Aorta (tissue), 5 donors: Measurements from ENCODE around the gene GOSR2. TPM values are rescaled to one million over a fixed set of nuclear protein-coding genes. Genes with fewer than 3 reads are reported as not detected.

ENCODE experiments used
- ATAC-seq: fragments of 200-7000 bp; cut with Tn5 transposase; one replicate; pipeline ENCODE4 v1.9.1; 2022; ENCODE audit warnings: moderate library complexity; ENCODE audit not compliant: low FRiP score
- DNase-seq, 2 donors: peaks; one replicate each; pipeline ENCODE4 v3.0.0-alpha.2; 2020
- H3K27ac ChIP-seq, 2 donors: one replicate each; pipeline ENCODE4 v1.5.1; 2013; ENCODE audit warnings: low read length in 2 of 2, mild to moderate bottlenecking in 2 of 2, moderate library complexity in 2 of 2, control low read depth in 1 of 2, inconsistent platforms in 1 of 2, low read depth in 1 of 2
- H3K27me3 ChIP-seq, 2 donors: one replicate each; pipeline ENCODE4 v1.6.1; 2013; ENCODE audit warnings: control low read depth in 1 of 2, low read length in 1 of 2, mild to moderate bottlenecking in 1 of 2, moderate library complexity in 1 of 2; ENCODE audit not compliant: insufficient read depth in 2 of 2, control insufficient read depth in 1 of 2
- H3K36me3 ChIP-seq, 2 donors: one replicate each; pipeline ENCODE4 v1.6.1; 2013; ENCODE audit warnings: control low read depth in 1 of 2, low read length in 1 of 2, mild to moderate bottlenecking in 1 of 2; ENCODE audit not compliant: insufficient read depth in 2 of 2, control insufficient read depth in 1 of 2
- H3K4me1 ChIP-seq, 2 donors: one replicate each; pipeline ENCODE4 v1.6.1; 2013; ENCODE audit warnings: low read length in 2 of 2, control low read depth in 1 of 2, mild to moderate bottlenecking in 1 of 2, moderate library complexity in 1 of 2; ENCODE audit not compliant: insufficient read depth in 2 of 2, control insufficient read depth in 1 of 2
- H3K4me3 ChIP-seq, 2 donors: one replicate each; pipeline ENCODE4 v1.5.1; 2013; ENCODE audit warnings: low read length in 2 of 2, control low read depth in 1 of 2, mild to moderate bottlenecking in 1 of 2
- H3K9me3 ChIP-seq: one replicate; pipeline ENCODE4 v1.6.1; 2013; ENCODE audit warnings: mild to moderate bottlenecking, low read length; ENCODE audit not compliant: control insufficient read depth
- WGBS, 2 donors: extraction: QIAGEN DNeasy Blood & Tissue Kit; methylation state at CpG; one replicate each; pipeline ENCODE4 v1.1.7; 2013; 5-methylcytosine and 5-hydroxymethylcytosine counted together
- intact Hi-C, 2 donors: fragments of 100-400 bp; cut with DNase I; formaldehyde crosslinking; loops; one replicate each; pipeline versions ENCODE4 v1.14.2 to v1.15.0; 2022
- polyA plus RNA-seq, 2 donors: library from polyadenylated mRNA; stranded (reverse); fragments of 200-250 nt; gene quantifications; one replicate each; pipeline ENCODE4 v1.2.3, GENCODE V29; 2013
- total RNA-seq, 2 donors: library from RNA; stranded (reverse); fragmentation: NEBNext Ultra II Directional; extraction: Animal tissue kit (Norgen Biotek cat#: 25700); gene quantifications; one replicate each; pipeline ENCODE4 v1.2.1, GENCODE V29; 2021
- donor health status: healthy with polysubstance abuse.
- donor health status: Bipolar disorder and iron deficiency.
- donor health status: DM: no; HTN: no; CAD: no.
- donor health status: DM: no; HTN: no; CAD: no.
- donor health status: DM: yes; HTN: yes; CAD: no.

Gene GOSR2
- total and polyA plus RNA-seq, 4 donors, result 23.4 to 62.9 (median 44.6) TPM

DNA sequence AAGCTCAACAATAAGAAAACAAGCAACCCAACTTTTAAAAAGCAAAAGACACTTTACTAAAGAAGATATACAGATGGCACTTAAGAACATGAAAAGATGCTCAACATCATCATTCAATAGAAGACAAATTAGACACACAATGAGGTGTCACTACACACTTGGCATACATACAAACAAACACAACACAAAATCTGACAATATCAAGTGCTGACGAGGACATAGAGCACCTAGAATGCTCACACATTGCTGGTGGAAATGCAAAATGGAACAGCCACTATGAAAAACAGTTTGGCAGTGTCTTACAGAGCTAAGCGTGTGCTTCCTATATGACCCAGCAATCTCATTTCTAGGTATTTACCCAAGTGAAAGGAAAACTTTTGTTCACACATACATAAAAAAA, 37.2 kb downstream of the GOSR2 start:
- Histone ChIP-seq H3K36me3 (no peaks in the 10 kb centered on the region), H3K4me1 (no peaks in the 10 kb centered on the region), H3K27ac (no peak overlapping the region), H3K9me3 (no peaks in the 10 kb centered on the region), H3K27me3 (no peaks in the 10 kb centered on the region), H3K4me3 (no peak overlapping the region)
- 46 to 48% methylated on average over 2 of the region's 2 CpGs for WGBS, 2 donors
- no peak for DNase-seq
- intact Hi-C loops, result no loop called here
- ATAC-seq, result no peak

DNA sequence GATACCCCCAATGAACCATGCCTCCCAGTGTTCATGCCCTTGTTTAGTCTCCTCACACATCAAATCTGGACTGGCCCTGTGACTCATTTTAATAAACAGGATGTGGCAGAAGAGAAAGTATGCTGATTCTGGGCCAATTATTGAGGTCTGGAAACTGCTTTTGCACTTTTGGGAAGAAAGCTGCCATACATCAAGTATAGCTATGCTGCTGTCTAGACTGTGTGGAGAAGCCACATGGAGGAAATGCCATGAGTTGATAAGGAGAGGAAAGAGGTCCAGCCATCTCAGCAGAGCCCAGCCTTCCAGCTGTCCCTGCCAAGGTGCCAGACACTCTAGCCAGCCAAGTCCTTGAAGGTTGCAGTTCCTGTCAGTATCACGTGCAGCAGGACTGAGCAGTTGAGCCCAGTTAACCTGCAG, 39.4 kb downstream of the GOSR2 start:
- Histone ChIP-seq H3K27ac (no peak overlapping the region), H3K27me3 (no peaks in the 10 kb centered on the region), H3K4me3 (no peak overlapping the region), H3K9me3 (no peaks in the 10 kb centered on the region), H3K4me1 (no peaks in the 10 kb centered on the region), H3K36me3 (no peaks in the 10 kb centered on the region)
- ATAC-seq, result no peak
- 0 to 3% methylated on average over 1 of the region's 1 CpG for WGBS, 2 donors
- intact Hi-C loops, result no loop called here
- DNase-seq, result peak in 1 of 2 donors; percentile 38

DNA sequence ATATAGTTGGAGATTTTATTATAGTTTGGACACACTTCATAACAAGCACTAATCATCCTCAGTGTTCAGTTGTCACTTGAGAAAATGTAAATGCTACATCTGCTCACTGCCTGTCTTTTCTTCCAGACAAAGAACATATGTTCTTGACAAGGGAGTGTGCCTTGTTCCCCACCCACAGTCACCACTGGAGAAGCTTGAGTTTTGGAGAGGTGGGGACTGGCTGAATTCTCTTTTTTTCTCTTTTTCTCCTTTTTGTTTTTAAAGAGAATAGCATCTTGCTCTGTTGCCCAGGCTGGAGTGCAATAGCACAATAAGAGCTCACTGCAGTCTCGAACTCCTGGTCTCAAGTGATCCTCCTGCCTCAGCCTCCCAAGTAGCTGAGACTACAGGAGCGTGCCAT, 40.6 kb downstream of the GOSR2 start:
- Histone ChIP-seq H3K36me3 (no peaks in the 10 kb centered on the region), H3K4me3 (no peak overlapping the region), H3K9me3 (no peaks in the 10 kb centered on the region), H3K27me3 (no peaks in the 10 kb centered on the region), H3K4me1 (no peaks in the 10 kb centered on the region), H3K27ac (no peak overlapping the region)
- ATAC-seq (no peak), DNase-seq (peak in 1 of 2 donors; percentile 2)
- 90 to 93% methylated on average over 2 of the region's 2 CpGs for WGBS, 2 donors
- intact Hi-C loops, result no loop called here

DNA sequence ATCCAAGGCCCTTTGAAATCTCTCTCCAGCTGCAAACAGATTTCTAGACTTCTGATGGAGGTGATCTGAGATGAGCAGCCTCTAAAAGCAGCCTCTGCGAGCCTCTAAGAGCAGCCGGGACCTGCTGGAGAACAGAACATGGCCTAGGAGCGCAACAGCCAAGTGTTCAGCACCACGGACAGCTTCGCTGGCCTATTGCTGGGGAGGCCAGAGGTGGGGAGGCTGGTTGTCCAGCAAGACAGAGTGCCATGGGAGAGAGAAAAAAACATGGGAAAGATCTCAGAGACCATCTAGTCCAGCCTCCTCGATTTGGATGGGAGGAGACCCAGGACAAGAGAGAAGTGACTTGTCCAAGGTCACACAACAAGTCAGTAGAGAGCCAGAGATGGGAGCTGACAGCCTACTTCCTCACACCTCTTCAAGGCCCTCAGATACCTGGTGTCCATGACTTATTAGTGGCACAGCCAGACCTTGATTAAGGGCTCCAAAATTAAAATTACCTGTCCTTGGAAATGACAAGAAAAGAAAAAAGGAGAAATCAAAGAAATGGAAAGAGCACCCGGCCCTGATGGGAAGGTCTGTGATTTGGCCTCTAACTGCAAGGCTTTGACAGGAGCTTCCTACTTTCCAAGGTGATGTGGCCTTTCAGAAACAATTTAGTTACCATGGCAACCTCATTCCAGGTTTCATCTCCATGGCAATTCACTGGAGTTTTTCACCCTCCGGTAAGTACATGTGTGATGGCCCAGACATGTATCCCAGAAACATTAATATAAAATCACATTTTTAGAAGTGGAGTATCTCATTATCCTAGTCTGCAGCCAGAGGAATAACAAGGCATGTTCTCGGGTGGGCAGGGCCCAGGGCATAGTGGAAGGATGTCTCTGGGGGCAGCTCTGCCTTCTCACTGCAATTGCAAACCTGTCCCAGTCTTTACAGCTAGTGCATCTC, 41.6 kb downstream of the GOSR2 start:
- no peaks in the 10 kb centered on the region for H3K36me3 ChIP-seq
- no peaks in the 10 kb centered on the region for H3K9me3 ChIP-seq
- H3K4me3 ChIP-seq, result no peak overlapping the region
- H3K27ac ChIP-seq, result no peak overlapping the region
- no peaks in the 10 kb centered on the region for H3K4me1 ChIP-seq
- peak in 1 of 2 donors; percentile 72 for DNase-seq
- 74 to 80% methylated on average over 9 of the region's 9 CpGs for WGBS, 2 donors
- ATAC-seq, result no peak
- H3K27me3 ChIP-seq, result no peaks in the 10 kb centered on the region
- intact Hi-C loops, result no loop called here

DNA sequence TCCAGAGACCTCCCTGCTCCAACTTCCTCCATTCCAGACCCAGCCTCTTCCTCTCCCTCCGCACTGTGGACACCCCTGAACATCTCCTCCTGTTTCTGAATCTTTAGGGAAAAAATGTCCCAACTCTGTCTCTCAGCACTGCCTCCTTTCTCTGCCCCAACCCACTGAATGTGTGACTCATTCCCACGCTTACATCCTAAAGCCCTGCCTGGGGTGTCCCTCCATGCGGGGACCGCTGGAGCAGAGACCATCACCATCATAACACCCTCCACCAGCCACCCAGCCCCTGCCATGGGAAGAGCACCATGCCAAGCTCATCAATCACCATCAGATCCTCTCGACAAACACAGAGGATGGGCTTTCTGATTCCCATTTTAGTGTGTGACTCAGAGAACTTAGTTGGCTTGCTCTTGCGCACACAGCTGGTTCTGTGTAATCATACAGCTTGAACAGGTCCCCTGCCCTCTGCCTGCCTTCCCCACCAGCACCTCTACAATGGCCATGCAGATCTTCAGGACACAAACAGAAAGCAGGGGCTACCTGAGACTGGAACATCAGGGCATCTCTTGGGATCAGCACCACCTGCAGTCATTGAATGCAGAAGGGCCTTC, 45.4 kb downstream of the GOSR2 start:
- no peaks in the 10 kb centered on the region for H3K27me3 ChIP-seq
- H3K27ac ChIP-seq, result no peak overlapping the region
- H3K9me3 ChIP-seq, result no peaks in the 10 kb centered on the region
- ATAC-seq (no peak), DNase-seq (peak in 1 of 2 donors; percentile 20)
- no peaks in the 10 kb centered on the region for H3K36me3 ChIP-seq
- 78 to 79% methylated on average over 6 of the region's 6 CpGs for WGBS, 2 donors
- intact Hi-C loops, result no loop called here
- no peaks in the 10 kb centered on the region for H3K4me1 ChIP-seq
- H3K4me3 ChIP-seq, result no peak overlapping the region

DNA sequence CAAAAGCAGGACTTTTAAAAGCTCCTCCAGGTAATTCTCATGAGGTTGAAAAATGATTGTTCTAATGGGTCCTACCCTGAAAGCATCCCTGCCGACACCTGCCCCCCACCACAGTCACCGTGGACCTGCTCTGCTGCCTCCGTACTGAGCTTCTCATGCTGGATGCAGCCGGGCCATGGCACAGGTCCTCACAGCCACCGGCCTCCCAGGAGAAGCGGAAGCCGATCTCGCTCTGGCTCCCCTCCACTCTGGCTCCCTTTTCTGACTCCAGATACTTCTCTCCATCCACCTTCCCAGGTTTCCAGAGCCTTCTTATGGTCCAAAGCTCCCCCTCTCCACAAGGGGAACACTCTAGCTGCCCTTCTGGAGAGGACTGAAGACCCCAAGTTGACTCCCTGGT, 45.9 kb downstream of the GOSR2 start:
- WGBS, 2 donors, result 94% methylated on average over 8 of the region's 8 CpGs
- DNase-seq (peak in 1 of 2 donors; percentile 55), ATAC-seq (no peak)

DNA sequence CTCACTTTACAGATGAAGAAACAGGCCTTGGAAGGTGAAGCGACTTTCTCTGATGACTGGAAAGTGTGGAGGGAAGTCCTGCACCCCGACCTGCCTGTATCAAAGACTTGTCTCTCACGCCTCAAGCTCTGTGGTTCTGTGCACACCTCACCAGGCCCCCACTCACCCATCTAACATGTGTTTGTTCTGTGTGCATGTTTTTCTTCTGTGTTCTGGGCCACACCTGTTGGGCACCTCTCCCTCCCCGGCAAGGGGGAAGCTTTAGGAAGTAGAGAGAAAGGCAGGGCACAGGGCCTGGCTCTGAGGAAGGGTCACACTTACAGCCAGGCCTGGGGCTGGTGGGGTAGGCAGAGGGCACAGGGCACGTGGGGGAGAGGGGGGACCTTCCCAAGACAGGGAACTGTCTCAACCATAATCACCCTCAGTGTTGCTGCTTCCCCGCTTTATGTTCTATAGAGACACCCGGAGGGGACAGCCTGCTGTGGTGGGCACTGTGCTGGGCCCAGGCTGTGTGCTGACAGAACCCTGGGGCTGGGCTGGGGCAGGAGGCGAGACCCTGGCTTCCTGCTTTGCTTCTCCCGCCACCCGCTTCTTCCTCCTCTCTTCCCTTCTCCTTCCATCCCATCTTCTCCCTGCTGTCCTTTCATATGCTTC, 48.8 kb downstream of the GOSR2 start:
- ATAC-seq, result no peak
- intact Hi-C loops, result no loop called here
- H3K27me3 ChIP-seq, result no peaks in the 10 kb centered on the region
- DNase-seq, result peak in 1 of 2 donors; percentile 61
- H3K27ac ChIP-seq, result no peak overlapping the region
- no peak overlapping the region for H3K4me3 ChIP-seq
- WGBS, 2 donors, result 83 to 85% methylated on average over 10 of the region's 10 CpGs
- H3K9me3 ChIP-seq, result no peaks in the 10 kb centered on the region
- H3K36me3 ChIP-seq, result no peaks in the 10 kb centered on the region
- H3K4me1 ChIP-seq, result no peaks in the 10 kb centered on the region

More for the DNA sequence above, 45.9 kb downstream of the GOSR2 start:
- no peaks in the 10 kb centered on the region for H3K27me3 ChIP-seq
- H3K4me3 ChIP-seq, result no peak overlapping the region
- intact Hi-C loops, result no loop called here
- no peak overlapping the region for H3K27ac ChIP-seq
- H3K36me3 ChIP-seq, result no peaks in the 10 kb centered on the region
- no peaks in the 10 kb centered on the region for H3K4me1 ChIP-seq
- no peaks in the 10 kb centered on the region for H3K9me3 ChIP-seq

GRCh38 chr17:46972346-46972745, 49.4 kb downstream of the GOSR2 start:
- H3K27ac ChIP-seq, result no peak overlapping the region
- peak in 1 of 2 donors; percentile 65 for DNase-seq
- H3K9me3 ChIP-seq, result no peaks in the 10 kb centered on the region
- H3K4me3 ChIP-seq, result no peak overlapping the region
- 26 to 28% methylated on average over 6 of the region's 6 CpGs for WGBS, 2 donors
- H3K27me3 ChIP-seq, result no peaks in the 10 kb centered on the region
- ATAC-seq, result no peak
- intact Hi-C loops, result no loop called here
- no peaks in the 10 kb centered on the region for H3K4me1 ChIP-seq
- no peaks in the 10 kb centered on the region for H3K36me3 ChIP-seq
